WTC11 (cell line): ENCODE results near the gene PHPT1. TPM values are rescaled to one million over a fixed set of nuclear protein-coding genes. Genes with fewer than 3 reads are reported as not detected.

Experiments
- ATAC-seq: fragments of 200-7000 bp; cut with Tn5 transposase; 2 replicates; pipeline ENCODE4 v1.10.0; 2021; ENCODE audit warnings: mild to moderate bottlenecking, moderate library complexity
- CTCF ChIA-PET: fragments of 300-600 bp; sonication (Branson Sonifier 250); formaldehyde crosslinking; loops from one replicate; lab custom pipeline; 2021; ENCODE audit warnings: antibody characterized with exemption; lab: Charles Lee
- POLR2A ChIA-PET: fragments of 350-600 bp; sonication (Branson Sonifier 250); formaldehyde crosslinking; loops from one replicate; lab custom pipeline; 2021; ENCODE audit warnings: antibody characterized with exemption; lab: Charles Lee
- DNase-seq: peaks from one replicate; pipeline ENCODE4 v3.0.0; 2021; ENCODE audit warnings: low spot score
- H3K27ac Mint-ChIP-seq: 2 replicates; pipeline ENCODE4 v1.8.0; 2021; ENCODE audit warnings: mixed read lengths
- H3K27me3 Mint-ChIP-seq: 2 replicates; pipeline ENCODE4 v1.8.0; 2021; ENCODE audit warnings: low read depth, mild to moderate bottlenecking, moderate library complexity, mixed read lengths
- H3K36me3 Mint-ChIP-seq: 2 replicates; pipeline ENCODE4 v1.8.0; 2021; ENCODE audit warnings: mixed read lengths
- H3K4me1 Mint-ChIP-seq: 2 replicates; pipeline ENCODE4 v1.8.0; 2022; ENCODE audit warnings: mixed read lengths
- H3K4me3 Mint-ChIP-seq: 2 replicates; pipeline ENCODE4 v1.8.0; 2021; ENCODE audit warnings: mild to moderate bottlenecking, moderate library complexity, mixed read lengths
- H3K9me3 Mint-ChIP-seq: 2 replicates; pipeline ENCODE4 v1.8.0; 2021; ENCODE audit warnings: mixed read lengths
- CREB1 ChIP-seq: sonication (generic); formaldehyde crosslinking; IDR thresholded peaks from 2 replicates; pipeline ENCODE4 v1.8.0; 2023; ENCODE audit warnings: mild to moderate bottlenecking, missing genetic modification reagents
- FOXP1 ChIP-seq: sonication (generic); formaldehyde crosslinking; IDR thresholded peaks from 2 replicates; pipeline ENCODE4 v1.8.0; 2022; ENCODE audit warnings: missing genetic modification reagents, mild to moderate bottlenecking, moderate library complexity, borderline replicate concordance
- GTF2I ChIP-seq: fragments of 250-450 bp; sonication (Bioruptor Pico); conservative IDR thresholded peaks from 2 replicates; pipeline ENCODE4 v1.4.0; 2021; ENCODE audit warnings: mild to moderate bottlenecking
- NFYB ChIP-seq: sonication (generic); formaldehyde crosslinking; conservative IDR thresholded peaks from 2 replicates; pipeline ENCODE4 v1.8.0; 2022; ENCODE audit warnings: low read depth, missing genetic modification reagents
- PRRX2 ChIP-seq: fragments of 250-450 bp; sonication (Bioruptor Pico); IDR thresholded peaks from 2 replicates; pipeline ENCODE4 v1.8.0; 2021; ENCODE audit warnings: mild to moderate bottlenecking
- TCF7 ChIP-seq: sonication (generic); formaldehyde crosslinking; IDR thresholded peaks from 2 replicates; pipeline ENCODE4 v1.8.0; 2022; ENCODE audit warnings: mild to moderate bottlenecking, low read depth, missing genetic modification reagents, moderate library complexity
- ZNF317 ChIP-seq: sonication (generic); formaldehyde crosslinking; IDR thresholded peaks from 2 replicates; pipeline ENCODE4 v1.8.1; 2023; ENCODE audit warnings: low read depth, mild to moderate bottlenecking, moderate library complexity, missing genetic modification reagents, borderline replicate concordance
- total RNA-seq: library from RNA; stranded (reverse); gene quantifications from 3 replicates; pipeline ENCODE4 v1.2.3, GENCODE V29; 2021
- TF ChIP-seq, protein P1 (sequence below): sonication (generic); formaldehyde crosslinking; IDR thresholded peaks from 2 replicates; pipeline ENCODE4 v1.8.0; 2022; ENCODE audit warnings: mild to moderate bottlenecking, missing genetic modification reagents
- TF ChIP-seq, protein P2 (sequence below): sonication (generic); formaldehyde crosslinking; IDR thresholded peaks from 2 replicates; pipeline ENCODE4 v1.8.1; 2022; ENCODE audit warnings: mild to moderate bottlenecking, missing genetic modification reagents, moderate library complexity, borderline replicate concordance
- TF ChIP-seq, protein P3 (sequence below): sonication (generic); formaldehyde crosslinking; IDR thresholded peaks from 2 replicates; pipeline ENCODE4 v1.8.1; 2023; ENCODE audit warnings: mild to moderate bottlenecking, missing genetic modification reagents, moderate library complexity
- TF ChIP-seq, protein P4 (sequence below): fragments of 250-450 bp; sonication (Bioruptor Pico); IDR thresholded peaks from 2 replicates; pipeline ENCODE4 v1.9.0; 2021; ENCODE audit warnings: mild to moderate bottlenecking
- TF ChIP-seq, protein P5 (sequence below): sonication (generic); formaldehyde crosslinking; IDR thresholded peaks from 2 replicates; pipeline ENCODE4 v1.8.0; 2022; ENCODE audit warnings: mild to moderate bottlenecking, missing genetic modification reagents

Gene PHPT1
- total RNA-seq, 1 experiment from 2014 or later: 138 TPM

DNA sequence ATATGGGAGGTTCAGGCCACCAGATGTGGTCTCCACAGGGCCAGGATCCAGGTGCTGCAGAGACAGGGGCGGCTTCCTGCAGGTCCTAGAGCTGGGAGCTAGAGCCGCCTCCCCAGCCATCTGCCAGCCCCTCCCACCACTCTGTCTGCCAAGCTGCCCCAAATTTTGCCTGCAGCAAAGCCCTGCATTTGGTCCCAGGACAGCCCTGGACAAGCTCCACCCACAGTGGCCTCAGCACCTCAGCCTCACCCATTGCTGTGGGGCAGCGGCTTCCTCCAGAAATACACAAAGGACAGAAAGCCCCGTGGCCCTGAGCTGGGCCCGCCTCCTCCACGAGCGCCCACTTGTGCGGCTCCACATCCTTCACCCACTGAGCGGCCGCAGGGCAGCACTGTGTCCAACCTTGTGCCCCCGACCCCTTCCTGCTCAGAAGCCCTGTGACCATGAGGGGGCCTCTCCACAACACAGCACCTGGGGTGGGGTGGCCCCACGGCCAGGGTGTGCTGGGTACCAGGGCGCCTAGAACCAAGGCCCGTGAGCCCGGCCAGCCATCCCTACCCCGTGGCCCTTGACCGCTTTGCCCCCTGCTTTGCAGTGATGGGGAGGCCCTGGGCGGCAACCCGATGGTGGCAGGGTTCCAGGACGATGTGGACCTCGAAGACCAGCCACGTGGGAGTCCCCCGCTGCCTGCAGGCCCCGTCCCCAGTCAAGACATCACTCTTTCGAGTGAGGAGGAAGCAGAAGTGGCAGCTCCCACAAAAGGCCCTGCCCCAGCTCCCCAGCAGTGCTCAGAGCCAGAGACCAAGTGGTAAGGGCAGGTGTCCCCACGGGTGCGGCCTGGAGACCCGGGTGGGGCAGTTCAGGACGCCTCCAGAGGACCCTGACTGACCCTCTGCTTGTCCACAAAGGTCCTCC, 10.6 kb upstream of the PHPT1 start:
- POLR2A ChIA-PET: no interaction called here
- DNase-seq (no peak), ATAC-seq (no peak)
- Mint-ChIP-seq H3K27ac (no peak overlapping the region), H3K4me1 (peaks cover 22% of the 10 kb centered on the region), H3K36me3 (peaks cover 4% of the 10 kb centered on the region; the same call in 1 of the 2 replicates), H3K27me3 (no peaks in the 10 kb centered on the region), H3K4me3 (no peak overlapping the region), H3K9me3 (no peaks in the 10 kb centered on the region)
- CTCF ChIA-PET: interaction anchor here (1.1 to 1.4 kb wide), 2 partner anchors 9 to 69 kb away, joined by 3 read pairs; no protein-coding TSS in a partner anchor
- TF ChIP-seq FOXP1: 0 out of 2 replicates have a peak, but pooled peaks have one; percentile 18
- no peak for TF ChIP-seq NFYB (CRISPR knock-in tag)

DNA sequence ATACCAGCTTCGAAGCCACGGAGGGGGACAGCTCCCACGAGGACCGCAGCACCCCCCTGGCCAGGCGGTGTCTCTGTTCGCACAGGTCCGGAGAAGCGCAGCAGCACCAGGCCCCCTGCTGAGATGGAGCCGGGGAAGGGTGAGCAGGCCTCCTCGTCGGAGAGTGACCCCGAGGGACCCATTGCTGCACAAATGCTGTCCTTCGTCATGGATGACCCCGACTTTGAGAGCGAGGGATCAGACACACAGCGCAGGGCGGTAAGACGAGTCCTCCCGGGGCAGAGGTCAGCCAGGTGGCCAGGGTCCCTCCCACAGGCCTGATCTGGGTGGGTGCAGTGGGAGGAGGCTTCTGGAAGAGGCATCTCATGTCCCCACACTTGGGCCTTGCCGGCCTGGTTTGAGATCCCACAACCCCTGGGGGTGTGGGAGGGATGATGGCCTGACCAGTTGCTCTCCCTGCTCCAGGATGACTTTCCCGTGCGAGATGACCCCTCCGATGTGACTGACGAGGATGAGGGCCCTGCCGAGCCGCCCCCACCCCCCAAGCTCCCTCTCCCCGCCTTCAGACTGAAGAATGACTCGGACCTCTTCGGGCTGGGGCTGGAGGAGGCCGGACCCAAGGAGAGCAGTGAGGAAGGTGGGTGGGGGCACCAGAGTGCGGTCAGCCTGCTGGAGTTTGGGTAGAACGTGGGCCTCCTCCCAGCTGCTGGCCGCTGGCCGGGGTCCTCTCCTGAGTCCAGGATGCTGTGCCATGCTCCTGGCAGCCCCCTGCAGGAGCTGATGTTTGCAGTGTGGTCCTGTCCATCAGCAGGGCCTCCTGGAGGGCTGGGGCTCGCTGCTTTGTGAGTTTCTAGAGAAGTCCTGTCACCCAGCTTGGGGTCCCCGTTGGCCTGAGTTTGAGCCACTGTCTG, 9.7 kb upstream of the PHPT1 start:
- Mint-ChIP-seq H3K4me3 (no peak overlapping the region), H3K4me1 (peaks cover 23% of the 10 kb centered on the region), H3K9me3 (no peaks in the 10 kb centered on the region), H3K27ac (no peak overlapping the region)
- ATAC-seq (no peak), DNase-seq (no peak)
- CTCF ChIA-PET: interaction anchor here (0.7 to 5.9 kb wide), 6 partner anchors 10 to 196 kb away, joined by 3 to 64 read pairs (median 4); no protein-coding TSS in a partner anchor
- TF ChIP-seq, protein P1, sequence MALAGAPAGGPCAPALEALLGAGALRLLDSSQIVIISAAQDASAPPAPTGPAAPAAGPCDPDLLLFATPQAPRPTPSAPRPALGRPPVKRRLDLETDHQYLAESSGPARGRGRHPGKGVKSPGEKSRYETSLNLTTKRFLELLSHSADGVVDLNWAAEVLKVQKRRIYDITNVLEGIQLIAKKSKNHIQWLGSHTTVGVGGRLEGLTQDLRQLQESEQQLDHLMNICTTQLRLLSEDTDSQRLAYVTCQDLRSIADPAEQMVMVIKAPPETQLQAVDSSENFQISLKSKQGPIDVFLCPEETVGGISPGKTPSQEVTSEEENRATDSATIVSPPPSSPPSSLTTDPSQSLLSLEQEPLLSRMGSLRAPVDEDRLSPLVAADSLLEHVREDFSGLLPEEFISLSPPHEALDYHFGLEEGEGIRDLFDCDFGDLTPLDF: no peak
- TF ChIP-seq, protein P2, sequence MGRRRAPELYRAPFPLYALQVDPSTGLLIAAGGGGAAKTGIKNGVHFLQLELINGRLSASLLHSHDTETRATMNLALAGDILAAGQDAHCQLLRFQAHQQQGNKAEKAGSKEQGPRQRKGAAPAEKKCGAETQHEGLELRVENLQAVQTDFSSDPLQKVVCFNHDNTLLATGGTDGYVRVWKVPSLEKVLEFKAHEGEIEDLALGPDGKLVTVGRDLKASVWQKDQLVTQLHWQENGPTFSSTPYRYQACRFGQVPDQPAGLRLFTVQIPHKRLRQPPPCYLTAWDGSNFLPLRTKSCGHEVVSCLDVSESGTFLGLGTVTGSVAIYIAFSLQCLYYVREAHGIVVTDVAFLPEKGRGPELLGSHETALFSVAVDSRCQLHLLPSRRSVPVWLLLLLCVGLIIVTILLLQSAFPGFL (CRISPR knock-in tag): no peak
- TF ChIP-seq NFYB (CRISPR knock-in tag) (no peak), GTF2I (CRISPR knock-in tag) (no peak), TCF7 (CRISPR knock-in tag) (no peak), ZNF317 (CRISPR knock-in tag) (no peak), CREB1 (CRISPR knock-in tag) (no peak), PRRX2 (CRISPR knock-in tag) (no peak)
- TF ChIP-seq, protein P3, sequence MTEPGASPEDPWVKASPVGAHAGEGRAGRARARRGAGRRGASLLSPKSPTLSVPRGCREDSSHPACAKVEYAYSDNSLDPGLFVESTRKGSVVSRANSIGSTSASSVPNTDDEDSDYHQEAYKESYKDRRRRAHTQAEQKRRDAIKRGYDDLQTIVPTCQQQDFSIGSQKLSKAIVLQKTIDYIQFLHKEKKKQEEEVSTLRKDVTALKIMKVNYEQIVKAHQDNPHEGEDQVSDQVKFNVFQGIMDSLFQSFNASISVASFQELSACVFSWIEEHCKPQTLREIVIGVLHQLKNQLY: no peak
- TF ChIP-seq, protein P4, sequence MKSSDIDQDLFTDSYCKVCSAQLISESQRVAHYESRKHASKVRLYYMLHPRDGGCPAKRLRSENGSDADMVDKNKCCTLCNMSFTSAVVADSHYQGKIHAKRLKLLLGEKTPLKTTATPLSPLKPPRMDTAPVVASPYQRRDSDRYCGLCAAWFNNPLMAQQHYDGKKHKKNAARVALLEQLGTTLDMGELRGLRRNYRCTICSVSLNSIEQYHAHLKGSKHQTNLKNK (CRISPR knock-in tag): no peak
- TF ChIP-seq, protein P5, sequence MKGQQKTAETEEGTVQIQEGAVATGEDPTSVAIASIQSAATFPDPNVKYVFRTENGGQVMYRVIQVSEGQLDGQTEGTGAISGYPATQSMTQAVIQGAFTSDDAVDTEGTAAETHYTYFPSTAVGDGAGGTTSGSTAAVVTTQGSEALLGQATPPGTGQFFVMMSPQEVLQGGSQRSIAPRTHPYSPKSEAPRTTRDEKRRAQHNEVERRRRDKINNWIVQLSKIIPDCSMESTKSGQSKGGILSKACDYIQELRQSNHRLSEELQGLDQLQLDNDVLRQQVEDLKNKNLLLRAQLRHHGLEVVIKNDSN (CRISPR knock-in tag): no peak
- TF ChIP-seq, all 79 proteins: peak for 0
- Mint-ChIP-seq H3K27me3 (no peaks in the 10 kb centered on the region), H3K36me3 (no peaks in the 10 kb centered on the region)
- POLR2A ChIA-PET: interaction anchor here (1.3 to 1.6 kb wide), 2 partner anchors 19 to 32 kb away, joined by 3 read pairs; no protein-coding TSS in a partner anchor
